Mucosa of descending colon (tissue), 3 donors: ENCODE results near the gene SGCG. TPM values are rescaled to one million over a fixed set of nuclear protein-coding genes. Genes with fewer than 3 reads are reported as not detected.
"Not testable (repeated sequence)": the region's sequence is repeated elsewhere in the genome, so short reads cannot be mapped to it uniquely, and the experiment has no call there.

Experiments used
- ATAC-seq: fragments of 200-7000 bp; cut with Tn5 transposase; one replicate; pipeline ENCODE4 v1.9.1; 2020; ENCODE audit warnings: mild to moderate bottlenecking, moderate library complexity
- DNase-seq, 3 donors: peaks; one replicate each; pipeline ENCODE4 v3.0.0-alpha.2; 2020
- H3K36me3 ChIP-seq: fragments of 200-600 bp; one replicate; pipeline ENCODE4 v1.8.0; 2021; ENCODE audit warnings: low read depth, mild to moderate bottlenecking
- H3K4me1 ChIP-seq: fragments of 200-600 bp; one replicate; pipeline ENCODE4 v1.8.0; 2021; ENCODE audit warnings: low read depth, mild to moderate bottlenecking
- H3K4me3 ChIP-seq: fragments of 200-600 bp; one replicate; pipeline ENCODE4 v1.8.0; 2021; ENCODE audit warnings: mild to moderate bottlenecking
- H3K9me3 ChIP-seq: fragments of 200-600 bp; one replicate; pipeline ENCODE4 v1.8.0; 2021; ENCODE audit warnings: mild to moderate bottlenecking
- intact Hi-C, 2 donors: fragments of 100-400 bp; cut with DNase I in 1 of 2; cut with micrococcal nuclease in 1 of 2; formaldehyde crosslinking; loops; one replicate each; pipeline versions ENCODE4 v1.11.0 to v1.11.1; 2022; cut with DNase I, micrococcal nuclease
- total RNA-seq, 3 donors: library from RNA; stranded (reverse); fragmentation: NEBNext Ultra II Directional in 2 of 3; extraction: Animal tissue kit (Norgen Biotek cat#: 25700) in 2 of 3; gene quantifications; one replicate each; pipeline versions ENCODE4 v1.2.1 to v1.2.4, GENCODE V29; 2021 to 2023
- TF ChIP-seq, protein P1 (sequence below): fragments of 200-600 bp; IDR thresholded peaks from one replicate; pipeline ENCODE4 v1.8.0; 2022; ENCODE audit warnings: antibody characterized with exemption, mild to moderate bottlenecking
- donor health status: DM: no; HTN: no; CAD: no; lungs with moderate emphysema.
- donor health status: DM: no; HTN: no; CAD: no.
- donor health status: DM: no; HTN: yes; CAD: no.

The SGCG gene
- total RNA-seq, 3 donors from 2014 or later, result 0.41 to 0.66 TPM; not detected in 1

DNA sequence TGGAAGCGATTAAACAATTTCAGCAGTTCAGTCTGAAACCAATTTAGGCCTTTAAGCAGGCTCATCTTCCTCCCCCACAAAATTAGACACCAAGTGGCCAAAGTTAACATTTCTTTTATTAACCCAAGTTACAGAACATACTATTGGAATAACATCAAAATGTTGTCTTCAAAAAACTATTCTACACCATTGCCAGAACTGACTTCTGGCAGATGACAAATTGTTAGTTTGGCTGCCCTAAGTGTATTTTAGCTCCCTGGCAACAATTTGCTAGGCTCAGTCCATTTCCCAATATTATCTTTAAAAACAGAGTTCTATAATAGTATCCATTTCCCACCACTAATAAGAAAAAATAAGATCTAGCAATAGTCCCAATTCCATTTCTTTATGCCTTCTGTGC lies 107.8 kb downstream of the SGCG start:
- Histone ChIP-seq H3K4me3 (no peak overlapping the region), H3K4me1 (no peaks in the 10 kb centered on the region), H3K36me3 (no peaks in the 10 kb centered on the region), H3K9me3 (no peaks in the 10 kb centered on the region)
- ATAC-seq (no peak), DNase-seq (no peak)
- TF ChIP-seq, protein P1, sequence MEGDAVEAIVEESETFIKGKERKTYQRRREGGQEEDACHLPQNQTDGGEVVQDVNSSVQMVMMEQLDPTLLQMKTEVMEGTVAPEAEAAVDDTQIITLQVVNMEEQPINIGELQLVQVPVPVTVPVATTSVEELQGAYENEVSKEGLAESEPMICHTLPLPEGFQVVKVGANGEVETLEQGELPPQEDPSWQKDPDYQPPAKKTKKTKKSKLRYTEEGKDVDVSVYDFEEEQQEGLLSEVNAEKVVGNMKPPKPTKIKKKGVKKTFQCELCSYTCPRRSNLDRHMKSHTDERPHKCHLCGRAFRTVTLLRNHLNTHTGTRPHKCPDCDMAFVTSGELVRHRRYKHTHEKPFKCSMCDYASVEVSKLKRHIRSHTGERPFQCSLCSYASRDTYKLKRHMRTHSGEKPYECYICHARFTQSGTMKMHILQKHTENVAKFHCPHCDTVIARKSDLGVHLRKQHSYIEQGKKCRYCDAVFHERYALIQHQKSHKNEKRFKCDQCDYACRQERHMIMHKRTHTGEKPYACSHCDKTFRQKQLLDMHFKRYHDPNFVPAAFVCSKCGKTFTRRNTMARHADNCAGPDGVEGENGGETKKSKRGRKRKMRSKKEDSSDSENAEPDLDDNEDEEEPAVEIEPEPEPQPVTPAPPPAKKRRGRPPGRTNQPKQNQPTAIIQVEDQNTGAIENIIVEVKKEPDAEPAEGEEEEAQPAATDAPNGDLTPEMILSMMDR, result no peak
- intact Hi-C loops, result no loop called here

GRCh38 chr13:23288995-23289394 lies 108.2 kb downstream of the SGCG start:
- TF ChIP-seq, protein P1, result no peak
- ATAC-seq, result no peak

GRCh38 chr13:23289917-23290357 lies 109.2 kb downstream of the SGCG start:
- Histone ChIP-seq H3K4me1 (no peaks in the 10 kb centered on the region), H3K4me3 (no peak overlapping the region), H3K9me3 (no peaks in the 10 kb centered on the region), H3K36me3 (no peaks in the 10 kb centered on the region)
- ATAC-seq (no peak), DNase-seq (no peak)
- TF ChIP-seq, protein P1, result no peak
- intact Hi-C loops, result no loop called here

More at GRCh38 chr13:23288995-23289394, 108.2 kb downstream of the SGCG start:
- Histone ChIP-seq H3K4me3 (no peak overlapping the region), H3K9me3 (no peaks in the 10 kb centered on the region), H3K4me1 (no peaks in the 10 kb centered on the region), H3K36me3 (no peaks in the 10 kb centered on the region)
- intact Hi-C loops, result no loop called here
- no peak for DNase-seq

DNA sequence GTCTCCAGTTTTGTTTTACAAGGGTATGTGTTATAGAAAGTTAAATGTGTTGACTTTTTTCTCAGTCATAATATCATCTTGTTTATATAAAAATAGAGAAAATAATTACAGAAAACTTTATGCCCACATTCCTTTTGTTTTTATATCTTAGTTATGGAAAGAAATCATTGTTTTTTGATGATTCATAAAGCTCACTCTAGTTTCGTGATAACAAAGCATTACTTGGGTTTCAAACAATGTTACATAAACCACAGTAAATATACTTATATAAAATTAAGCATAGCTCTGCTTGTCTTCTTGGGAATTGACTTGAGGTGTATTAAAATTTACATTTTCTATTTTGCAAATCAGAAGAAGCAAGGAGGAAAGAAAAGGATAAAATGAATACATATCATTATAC lies 111.8 kb downstream of the SGCG start:
- H3K36me3 ChIP-seq, result no peaks in the 10 kb centered on the region
- TF ChIP-seq, protein P1, result no peak
- H3K4me1 ChIP-seq, result no peaks in the 10 kb centered on the region
- DNase-seq (no peak), ATAC-seq (no peak)
- intact Hi-C loops, result no loop called here
- H3K4me3 ChIP-seq, result no peak overlapping the region
- no peaks in the 10 kb centered on the region for H3K9me3 ChIP-seq

GRCh38 chr13:23314837-23315236 lies 134.1 kb downstream of the SGCG start:
- intact Hi-C loops, ATAC-seq, H3K9me3 ChIP-seq, H3K4me1 ChIP-seq, DNase-seq, H3K36me3 ChIP-seq, H3K4me3 ChIP-seq: not testable (repeated sequence)

DNA sequence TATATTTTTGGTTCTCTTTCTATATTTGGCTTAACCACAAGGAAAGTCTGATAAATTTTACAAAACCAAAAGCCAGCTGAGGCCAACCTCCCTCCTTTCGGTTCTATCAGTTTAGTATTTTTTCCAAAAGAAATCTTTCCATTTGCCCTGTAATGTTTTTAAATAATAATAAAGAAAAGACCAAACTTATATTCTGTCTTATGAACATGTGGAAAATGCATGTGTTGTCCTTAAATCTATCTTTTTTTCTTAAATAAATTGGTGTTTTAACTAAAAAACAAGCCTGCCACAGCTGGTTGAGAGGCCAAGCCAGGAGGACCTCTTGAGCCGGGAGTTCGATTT lies 139.1 kb downstream of the SGCG start:
- Histone ChIP-seq H3K9me3 (no peaks in the 10 kb centered on the region), H3K4me3 (no peak overlapping the region), H3K36me3 (no peaks in the 10 kb centered on the region), H3K4me1 (no peaks in the 10 kb centered on the region)
- TF ChIP-seq, protein P1, result no peak
- DNase-seq (no peak), ATAC-seq (no peak)
- intact Hi-C loops, result no loop called here
